ENCODE results near the gene MTIF3.
A peak's percentile ranks its signal among the peaks of the same experiment; 100 is the strongest.
"Not testable (repeated sequence)": the region's sequence is repeated elsewhere in the genome, so short reads cannot be mapped to it uniquely, and the experiment has no call there.

Gene MTIF3

DNA sequence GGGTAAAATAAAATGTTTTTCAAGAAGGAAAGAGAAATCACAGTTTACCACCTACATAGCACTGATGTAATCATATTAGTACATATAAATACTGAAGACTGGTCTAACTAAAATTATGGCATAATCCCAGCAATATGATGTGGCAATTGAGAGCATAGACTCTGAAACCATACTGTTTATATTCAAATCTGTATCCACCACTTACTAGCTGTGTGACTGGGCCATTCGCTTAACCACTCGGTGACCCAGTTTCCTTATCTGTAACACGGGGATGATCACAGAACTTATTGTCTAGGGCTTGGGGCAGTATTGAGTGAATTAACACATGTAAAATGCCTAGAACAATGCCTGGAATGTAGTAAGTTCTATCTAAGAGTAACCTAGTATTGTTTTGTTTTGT lies 39.0 kb downstream of the MTIF3 start:
- no peak for DNase-seq (ENCODE audit: low spot score)

DNA sequence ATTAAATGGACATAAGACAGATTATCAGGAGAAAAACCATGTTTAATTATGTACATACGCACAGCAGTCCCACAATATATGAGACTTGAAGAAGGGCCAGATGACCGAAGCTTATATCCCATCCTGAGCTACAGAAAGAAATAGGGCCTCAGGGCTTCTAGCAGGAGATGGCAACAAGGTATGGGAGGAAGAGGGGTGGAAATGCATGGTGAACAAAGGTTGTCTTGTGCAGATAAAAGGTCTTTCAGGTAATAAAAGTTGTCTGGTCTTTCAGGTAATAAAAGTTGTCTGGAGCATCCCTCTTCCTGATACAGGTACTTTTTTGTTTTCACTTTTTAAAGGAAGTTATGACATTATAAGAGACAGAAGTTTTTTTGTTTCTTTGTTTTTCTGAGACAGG lies 41.4 kb downstream of the MTIF3 start:
- DNase-seq (ENCODE audit: low spot score), result no peak

DNA sequence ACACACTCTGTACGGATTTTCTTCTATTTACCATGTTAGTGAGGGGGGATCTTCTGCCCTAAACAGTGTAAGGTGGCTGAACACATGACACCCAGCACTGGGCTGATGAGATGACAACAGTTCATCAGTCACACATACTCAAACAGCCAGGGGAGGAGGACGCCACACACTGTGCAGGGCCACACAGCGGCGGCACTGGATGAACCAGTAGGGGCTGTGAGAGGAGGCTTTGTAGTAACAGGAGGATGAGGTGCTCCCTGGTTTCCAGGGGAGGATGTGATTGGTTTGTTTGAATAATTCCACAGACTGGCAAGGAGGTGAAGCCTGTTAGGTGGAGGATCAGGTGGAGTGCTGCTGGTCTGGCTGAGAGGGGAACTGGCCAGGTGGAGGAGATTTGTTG lies 42.3 kb downstream of the MTIF3 start:
- no peak for DNase-seq (ENCODE audit: low spot score)

- DNase-seq (ENCODE audit: low spot score), result peak; percentile 32
These were observed 44.0 kb downstream of the MTIF3 start for GRCh38 chr13:27406178-27406939.

DNA sequence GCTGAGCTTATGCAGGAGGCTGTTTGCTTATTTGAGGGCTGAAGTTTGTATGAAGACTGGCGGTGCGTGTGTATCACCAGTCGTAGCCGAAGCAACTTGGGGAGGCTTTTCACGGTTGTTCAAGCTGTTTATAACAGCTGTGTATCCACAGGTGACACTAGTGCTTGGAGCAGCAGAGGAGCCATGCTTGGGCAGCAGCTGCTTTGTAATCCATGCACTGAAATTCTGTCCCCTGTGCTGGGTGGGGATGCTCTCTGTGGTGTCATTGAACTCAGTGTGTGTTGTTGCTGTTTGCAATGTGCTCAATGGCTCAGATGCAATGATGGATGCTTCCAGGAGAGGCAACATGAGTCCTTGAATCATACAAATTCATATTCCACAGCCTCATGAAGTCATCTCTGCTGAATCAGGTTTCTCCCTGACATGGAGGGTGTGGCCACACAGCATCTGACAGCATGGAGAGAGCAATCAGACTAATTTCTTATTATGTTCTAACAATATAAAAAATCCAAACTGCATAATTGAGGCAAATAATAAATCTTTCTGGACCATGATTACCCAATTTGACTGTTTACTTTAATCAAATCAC lies 44.7 kb downstream of the MTIF3 start:
- no peak for DNase-seq (ENCODE audit: low spot score)

GRCh38 chr13:27404680-27405079 lies 45.7 kb downstream of the MTIF3 start:
- no peak for DNase-seq (ENCODE audit: low spot score)

- DNase-seq (ENCODE audit: low spot score), result no peak
These were observed 46.5 kb downstream of the MTIF3 start for GRCh38 chr13:27403727-27404385.

DNA sequence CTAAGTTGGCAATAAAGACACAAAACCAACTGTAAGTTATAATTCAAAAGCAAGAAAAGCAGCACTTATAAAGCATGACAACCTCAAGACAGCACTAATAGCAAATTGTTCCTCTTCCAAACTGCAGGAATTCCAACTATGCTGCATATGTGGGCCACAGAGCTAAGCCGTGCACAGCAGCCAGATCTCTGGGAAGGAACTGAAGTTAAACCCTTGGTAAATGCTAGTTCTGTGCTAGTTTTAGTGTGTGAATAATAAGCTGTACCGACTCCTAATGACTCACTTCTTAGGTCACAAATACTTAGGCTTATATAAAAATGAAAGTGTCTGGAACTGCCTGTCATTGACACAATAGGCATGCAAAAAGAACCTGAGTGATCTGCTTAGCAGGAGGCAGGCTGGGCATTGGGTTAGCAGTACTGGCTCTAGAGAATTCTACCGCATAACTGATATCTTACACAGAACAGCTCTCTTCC lies 47.1 kb downstream of the MTIF3 start:
- peak; percentile 10 for DNase-seq (ENCODE audit: low spot score)

- no peak for DNase-seq (ENCODE audit: low spot score)
These were observed 49.2 kb downstream of the MTIF3 start for GRCh38 chr13:27401210-27401609.

DNA sequence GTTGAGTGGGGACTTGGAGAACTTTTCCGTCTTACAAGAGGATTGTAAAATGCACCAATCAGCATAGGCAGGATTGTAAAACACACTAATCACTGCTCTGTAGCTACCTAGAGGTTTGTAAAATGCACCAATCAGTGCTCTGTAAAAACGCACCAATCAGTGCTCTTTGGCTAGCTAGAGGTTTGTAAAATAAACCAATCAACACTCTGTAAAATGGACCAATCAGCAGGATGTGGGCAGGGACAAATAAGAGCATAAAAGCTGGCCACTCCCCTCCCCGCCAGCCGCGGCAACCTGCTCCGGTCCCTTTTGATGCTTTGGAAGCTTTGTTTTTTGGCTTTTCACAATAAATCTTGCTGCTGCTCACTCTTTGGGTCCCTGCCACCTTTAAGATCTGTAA lies 50.0 kb downstream of the MTIF3 start:
- DNase-seq (ENCODE audit: low spot score), result not testable (repeated sequence)

DNA sequence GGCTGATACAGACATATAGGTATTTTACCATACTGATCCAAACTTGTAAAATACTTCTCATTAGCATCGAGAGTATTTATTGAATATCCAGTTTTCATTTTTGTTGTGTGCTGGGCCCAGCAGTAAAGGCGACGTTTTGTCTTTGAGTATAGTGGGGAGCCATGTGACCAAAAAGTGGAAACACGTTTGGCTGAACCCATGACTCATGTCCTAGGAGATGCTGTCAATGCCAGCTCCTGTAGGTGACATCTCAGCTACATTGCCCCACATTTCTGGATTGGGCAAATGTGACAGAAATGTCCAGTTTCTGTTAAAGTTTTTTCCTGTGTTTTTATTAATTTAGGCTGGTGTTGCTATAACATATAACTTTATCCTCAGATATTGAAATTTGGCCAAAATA lies 52.0 kb downstream of the MTIF3 start:
- no peak for DNase-seq (ENCODE audit: low spot score)

- DNase-seq (ENCODE audit: low spot score), result no peak
These were observed 54.0 kb downstream of the MTIF3 start for GRCh38 chr13:27396252-27396846.

DNA sequence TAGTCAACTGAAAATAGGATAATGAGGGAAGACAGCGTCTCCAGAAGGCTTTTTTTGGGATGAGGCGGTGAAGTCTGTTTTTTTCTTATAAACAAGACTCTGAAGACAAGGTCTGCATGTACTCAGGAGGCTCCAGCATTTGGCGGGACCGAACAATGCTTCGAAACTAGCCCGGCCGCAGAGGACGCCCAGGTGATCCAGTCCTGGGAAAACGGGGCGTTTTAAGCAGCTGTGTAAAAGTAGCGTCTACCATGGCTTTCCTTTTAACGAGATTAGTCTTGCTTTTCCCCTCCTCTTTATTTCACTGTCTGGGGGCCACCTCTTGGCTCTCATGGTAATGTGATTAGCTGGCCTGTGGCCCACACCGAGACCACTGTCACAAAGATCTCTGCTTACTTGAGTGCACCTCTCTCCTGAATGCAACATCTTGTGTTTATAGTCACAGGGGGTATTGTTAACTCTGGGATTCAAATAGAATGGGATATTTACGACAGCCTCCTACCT lies 55.3 kb downstream of the MTIF3 start:
- DNase-seq (ENCODE audit: low spot score), result no peak

GRCh38 chr13:27393101-27393500 lies 57.3 kb downstream of the MTIF3 start:
- no peak for DNase-seq (ENCODE audit: low spot score)

- no peak for DNase-seq (ENCODE audit: low spot score)
These were observed 58.9 kb downstream of the MTIF3 start for GRCh38 chr13:27391471-27391870.

- no peak for DNase-seq (ENCODE audit: low spot score)
These were observed 60.5 kb downstream of the MTIF3 start for GRCh38 chr13:27389891-27390290.

GRCh38 chr13:27388241-27388640 lies 62.1 kb downstream of the MTIF3 start:
- DNase-seq (ENCODE audit: low spot score), result no peak

Measured in kidney capillary endothelial cell (primary cell).